Smooth muscle cell of the coronary artery (primary cell): ENCODE data around the gene C1RL. TPM values are rescaled to one million over a fixed set of nuclear protein-coding genes. Genes with fewer than 3 reads are reported as not detected.

Source experiments
- total RNA-seq: library from RNA; depleted of rRNA; stranded (reverse); fragments of >200 nt; gene quantifications from 2 replicates; pipeline ENCODE4 v1.2.3, GENCODE V29; 2014; ENCODE audit warnings: low replicate concordance

Gene C1RL, protein sequence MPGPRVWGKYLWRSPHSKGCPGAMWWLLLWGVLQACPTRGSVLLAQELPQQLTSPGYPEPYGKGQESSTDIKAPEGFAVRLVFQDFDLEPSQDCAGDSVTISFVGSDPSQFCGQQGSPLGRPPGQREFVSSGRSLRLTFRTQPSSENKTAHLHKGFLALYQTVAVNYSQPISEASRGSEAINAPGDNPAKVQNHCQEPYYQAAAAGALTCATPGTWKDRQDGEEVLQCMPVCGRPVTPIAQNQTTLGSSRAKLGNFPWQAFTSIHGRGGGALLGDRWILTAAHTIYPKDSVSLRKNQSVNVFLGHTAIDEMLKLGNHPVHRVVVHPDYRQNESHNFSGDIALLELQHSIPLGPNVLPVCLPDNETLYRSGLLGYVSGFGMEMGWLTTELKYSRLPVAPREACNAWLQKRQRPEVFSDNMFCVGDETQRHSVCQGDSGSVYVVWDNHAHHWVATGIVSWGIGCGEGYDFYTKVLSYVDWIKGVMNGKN
- total RNA-seq, result 26.6 and 35.3 TPM in 2 replicates

DNA sequence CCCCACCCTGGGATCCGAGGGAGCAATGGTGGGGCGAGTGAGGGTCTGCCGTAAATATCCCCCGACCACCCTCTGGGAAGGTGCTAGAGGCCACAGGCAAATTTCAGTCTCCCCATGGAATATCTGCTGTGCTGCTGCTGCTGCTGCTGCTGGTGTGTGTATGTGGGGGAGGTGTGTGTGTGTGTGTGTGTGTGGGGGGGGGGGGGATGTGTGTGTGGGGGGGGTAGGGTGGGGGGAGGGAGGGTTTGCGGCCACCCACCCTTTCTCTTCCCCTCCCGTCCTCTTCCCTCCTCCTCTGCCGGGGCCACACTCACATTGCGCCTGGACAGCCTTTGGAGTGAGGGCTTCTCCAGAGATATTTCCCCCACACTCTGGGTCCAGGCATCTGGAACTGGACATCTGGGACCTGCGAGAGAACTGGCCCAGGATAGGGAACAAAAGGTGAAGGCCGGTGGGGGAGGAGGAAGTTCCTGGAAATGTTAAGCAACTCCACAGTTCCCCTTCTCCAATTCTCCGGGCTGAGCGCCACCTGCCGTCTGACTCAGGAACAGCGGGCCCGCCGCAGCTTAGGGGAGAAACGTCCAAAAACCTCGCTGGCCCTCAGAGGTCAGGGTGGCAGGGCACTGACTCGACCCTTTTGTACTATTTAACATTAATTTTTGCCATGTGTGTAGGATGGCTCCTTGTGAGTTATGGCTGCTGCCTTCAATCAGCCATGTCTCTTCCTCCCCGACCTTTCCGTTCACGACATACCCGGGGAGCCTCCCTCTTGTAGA is at the start of gene C1RL:
TSS of gene C1RL (minus strand) at position 419 of the 776 bp plus-strand sequence. CDS start at position 385, 34 bp downstream.

GRCh38 chr12:7129872-7130691 is 21.1 kb upstream of the C1RL start, which contains the start of gene CLSTN3:
TSS of gene CLSTN3 (plus strand) at chr12:7130371. CDS start at chr12:7130649, 278 bp downstream.

GRCh38 chr12:7128681-7129286 is 19.8 kb upstream of the C1RL start, which contains the start of gene RBP5:
TSS of gene RBP5 (minus strand) at chr12:7128889. CDS start at chr12:7128775, 114 bp downstream.

GRCh38 chr12:7092229-7092985 is 16.6 kb downstream of the C1RL start, which contains the start of gene C1R:
TSS of gene C1R (minus strand) at chr12:7092445. CDS start at chr12:7092388, 57 bp downstream.

DNA sequence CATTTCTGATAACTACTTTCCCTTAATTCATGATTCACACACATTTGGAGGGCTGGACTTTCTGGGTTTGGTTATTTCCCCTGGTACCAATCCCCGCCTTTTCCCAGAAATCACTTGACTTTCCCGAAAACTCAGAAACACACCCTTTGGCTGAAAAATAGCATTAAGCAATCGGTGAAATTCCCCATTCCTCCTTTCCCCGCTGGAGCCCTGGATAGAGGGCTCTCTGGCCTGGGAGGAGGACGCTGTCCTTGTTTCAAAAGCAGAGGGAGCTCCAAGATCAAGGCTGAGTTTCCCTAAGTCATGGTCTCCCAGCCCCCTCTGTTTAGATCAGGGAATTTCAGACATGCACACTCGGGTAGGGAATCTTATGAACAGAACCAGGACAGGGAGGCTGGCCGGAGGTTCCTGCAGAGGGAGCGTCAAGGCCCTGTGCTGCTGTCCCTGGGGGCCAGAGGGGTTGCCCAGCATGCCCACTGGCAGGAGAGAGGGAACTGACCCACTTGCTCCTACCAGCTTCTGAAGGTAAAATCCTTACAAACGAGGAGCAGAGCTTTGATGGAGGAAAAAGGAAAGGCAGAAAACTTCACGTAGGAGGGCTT is 48.6 kb downstream of the C1RL start, which contains the start of gene C1S:
TSS of gene C1S (plus strand) at position 366 of the 602 bp plus-strand sequence. CDS start 1,195 bp downstream, outside the sequence.

Other genes starting within 250 kb of the C1RL start
- 1,121 and 1,519 TPM in 2 replicates for gene TPI1, start 241.7 kb downstream of the C1RL start, total RNA-seq
- 5.6 and 7.4 TPM in 2 replicates for gene SPSB2, start 235.9 kb downstream of the C1RL start, total RNA-seq
- gene LRRC23, start 204.4 kb downstream of the C1RL start, total RNA-seq, result 10.6 and 15.7 TPM in 2 replicates
- 20.3 and 32.5 TPM in 2 replicates for gene ENO2, start 194.6 kb downstream of the C1RL start, total RNA-seq
- gene ATN1, start 181.3 kb downstream of the C1RL start, total RNA-seq, result 4.0 and 6.4 TPM in 2 replicates
- not detected in 2 replicates for gene RNU7-1, start 165.4 kb downstream of the C1RL start, total RNA-seq
- 173 and 204 TPM in 2 replicates for gene C12orf57, start 165.2 kb downstream of the C1RL start, total RNA-seq
- 0.08 TPM in 1 of 2 replicates, not detected in the other for gene PTPN6, start 157.9 kb downstream of the C1RL start, total RNA-seq
- gene PHB2, start 138.6 kb downstream of the C1RL start, total RNA-seq, result 101 and 164 TPM in 2 replicates
- gene EMG1, start 138.3 kb downstream of the C1RL start, total RNA-seq, result 28.3 and 31.1 TPM in 2 replicates
- gene LPCAT3, start 90.7 kb downstream of the C1RL start, total RNA-seq, result 9.6 and 12.8 TPM in 2 replicates
- gene C1S, start 48.5 kb downstream of the C1RL start, total RNA-seq, result 107 and 737 TPM in 2 replicates
- 82.7 and 516 TPM in 2 replicates for gene C1R, start 16.8 kb downstream of the C1RL start, total RNA-seq
- gene RBP5, start 19.7 kb upstream of the C1RL start, total RNA-seq, result 0.08 TPM in 1 of 2 replicates, not detected in the other
- gene CLSTN3, start 21.2 kb upstream of the C1RL start, total RNA-seq, result 6.1 and 10.6 TPM in 2 replicates
- gene PEX5, start 80.5 kb upstream of the C1RL start, total RNA-seq, result 22.3 and 26.2 TPM in 2 replicates
- gene ACSM4, start 194.9 kb upstream of the C1RL start, total RNA-seq, result not detected in 2 replicates